ENCODE results near the gene PRKCA.

The PRKCA gene

GRCh38 chr17:66535611-66536010, 233.2 kb downstream of the PRKCA start:
- DNase-seq (ENCODE audit: low read depth in 2 of 3, low spot score in 1 of 3) = no peak

- DNase-seq (ENCODE audit: low read depth in 2 of 3, low spot score in 1 of 3) = no peak
Observed at GRCh38 chr17:66537502-66537901, 235.1 kb downstream of the PRKCA start.

GRCh38 chr17:66538776-66539175, 236.4 kb downstream of the PRKCA start:
- DNase-seq (ENCODE audit: low read depth in 2 of 3, low spot score in 1 of 3) = no peak

- no peak for DNase-seq (ENCODE audit: low read depth in 2 of 3, low spot score in 1 of 3)
Observed at GRCh38 chr17:66540131-66540781, 237.8 kb downstream of the PRKCA start.

GRCh38 chr17:66541461-66542128, 239.2 kb downstream of the PRKCA start:
- DNase-seq (ENCODE audit: low read depth in 2 of 3, low spot score in 1 of 3) = no peak

GRCh38 chr17:66542129-66542966, 239.9 kb downstream of the PRKCA start:
- no peak for DNase-seq (ENCODE audit: low read depth in 2 of 3, low spot score in 1 of 3)

- DNase-seq (ENCODE audit: low read depth in 2 of 3, low spot score in 1 of 3) = no peak
Observed at GRCh38 chr17:66542967-66543520, 240.6 kb downstream of the PRKCA start.

- no peak for DNase-seq (ENCODE audit: low read depth in 2 of 3, low spot score in 1 of 3)
Observed at GRCh38 chr17:66543526-66543925, 241.1 kb downstream of the PRKCA start.

- DNase-seq (ENCODE audit: low read depth in 2 of 3, low spot score in 1 of 3) = no peak
Observed at GRCh38 chr17:66545918-66546317, 243.5 kb downstream of the PRKCA start.

GRCh38 chr17:66547151-66547865, 244.9 kb downstream of the PRKCA start:
- DNase-seq (ENCODE audit: low read depth in 2 of 3, low spot score in 1 of 3) = peak in 1 of 3 donors; percentile 8

- peak in 2 of 3 donors; percentile 8 to 19 for DNase-seq (ENCODE audit: low read depth in 2 of 3, low spot score in 1 of 3)
Observed at GRCh38 chr17:66548158-66548557, 245.7 kb downstream of the PRKCA start.

GRCh38 chr17:66548659-66549310, 246.4 kb downstream of the PRKCA start:
- DNase-seq (ENCODE audit: low read depth in 2 of 3, low spot score in 1 of 3) = no peak

- DNase-seq (ENCODE audit: low read depth in 2 of 3, low spot score in 1 of 3) = no peak
Observed at GRCh38 chr17:66549311-66549704, 246.9 kb downstream of the PRKCA start.

GRCh38 chr17:66549731-66550207, 247.4 kb downstream of the PRKCA start:
- no peak for DNase-seq (ENCODE audit: low read depth in 2 of 3, low spot score in 1 of 3)

- DNase-seq (ENCODE audit: low read depth in 2 of 3, low spot score in 1 of 3) = no peak
Observed at GRCh38 chr17:66551839-66552238, 249.4 kb downstream of the PRKCA start.

- no peak for DNase-seq (ENCODE audit: low read depth in 2 of 3, low spot score in 1 of 3)
Observed at GRCh38 chr17:66552371-66552770, 250.0 kb downstream of the PRKCA start.

GRCh38 chr17:66555605-66556004, 253.2 kb downstream of the PRKCA start:
- no peak for DNase-seq (ENCODE audit: low read depth in 2 of 3, low spot score in 1 of 3)

GRCh38 chr17:66557200-66557599, 254.8 kb downstream of the PRKCA start:
- no peak for DNase-seq (ENCODE audit: low read depth in 2 of 3, low spot score in 1 of 3)

GRCh38 chr17:66557886-66558285, 255.5 kb downstream of the PRKCA start:
- DNase-seq (ENCODE audit: low read depth in 2 of 3, low spot score in 1 of 3) = no peak

GRCh38 chr17:66560691-66561090, 258.3 kb downstream of the PRKCA start:
- DNase-seq (ENCODE audit: low read depth in 2 of 3, low spot score in 1 of 3) = no peak

Measured in stimulated activated CD4-positive, alpha-beta T cell treated with anti-CD3 and anti-CD28 coated beads, Interleukin-12 subunit alpha, Interleukin-12 subunit beta, amount 100 ng/mL, for 48 hours (primary cell).